Measurements from ENCODE around the gene PGM2.
A peak's percentile ranks its signal among the peaks of the same experiment; 100 is the strongest.

PGM2 gene

GRCh38 chr4:37904824-37905223, 78.3 kb downstream of the PGM2 start:
- Mint-ChIP-seq H3K27ac (no peak overlapping the region), H3K4me3 (no peak overlapping the region), H3K9me3 (no peaks in the 10 kb centered on the region), H3K4me1 (ENCODE audit: low read depth) (peaks cover 26% of the 10 kb centered on the region), H3K36me3 (ENCODE audit: low read depth) (peaks cover 13% of the 10 kb centered on the region), H3K27me3 (no peaks in the 10 kb centered on the region)
- intact Hi-C loops (cut with micrococcal nuclease), result no loop called here

DNA sequence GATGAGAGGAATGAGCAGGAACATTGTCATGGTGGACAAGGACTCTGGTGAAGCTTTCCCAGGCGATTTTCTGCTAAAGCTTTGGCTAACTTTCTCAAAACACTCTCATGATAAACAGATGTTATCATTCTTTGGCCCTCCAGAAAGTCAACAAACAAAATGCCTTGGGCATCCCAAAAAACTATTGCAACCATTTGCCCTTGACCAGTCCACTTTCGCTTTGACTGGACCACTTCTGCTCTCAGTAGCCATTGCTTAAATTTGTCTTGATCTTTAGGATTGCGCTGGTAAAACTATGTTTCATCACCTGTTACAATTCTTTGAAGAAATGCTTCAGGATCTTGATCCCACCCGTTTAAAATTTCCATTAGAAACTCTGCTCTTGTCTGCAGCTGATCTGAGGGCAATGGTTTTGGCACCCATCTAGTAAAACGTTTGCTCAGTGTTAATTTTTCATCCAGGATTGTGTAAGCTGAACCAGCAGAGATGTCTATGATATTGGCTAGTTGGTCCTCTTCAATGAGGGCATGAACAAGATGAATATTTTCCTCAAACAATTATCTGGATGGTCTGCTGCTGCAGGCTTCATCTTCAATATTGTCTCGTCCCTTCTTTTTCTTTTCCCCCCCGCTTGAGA, 79.2 kb downstream of the PGM2 start:
- H3K27me3 Mint-ChIP-seq, result no peaks in the 10 kb centered on the region
- H3K27ac Mint-ChIP-seq, result no peak overlapping the region
- H3K9me3 Mint-ChIP-seq, result no peaks in the 10 kb centered on the region
- intact Hi-C loops (cut with micrococcal nuclease), result no loop called here
- H3K36me3 Mint-ChIP-seq (ENCODE audit: low read depth), result peaks cover 9% of the 10 kb centered on the region
- H3K4me3 Mint-ChIP-seq, result no peak overlapping the region
- peaks cover 26% of the 10 kb centered on the region for H3K4me1 Mint-ChIP-seq (ENCODE audit: low read depth)

- Mint-ChIP-seq H3K4me1 (ENCODE audit: low read depth) (peaks cover 26% of the 10 kb centered on the region), H3K9me3 (no peaks in the 10 kb centered on the region), H3K27me3 (no peaks in the 10 kb centered on the region), H3K4me3 (no peak overlapping the region), H3K36me3 (ENCODE audit: low read depth) (no peaks in the 10 kb centered on the region), H3K27ac (peak overlapping the region; percentile 71)
- intact Hi-C loops (cut with micrococcal nuclease), result no loop called here
These were observed 82.2 kb downstream of the PGM2 start for GRCh38 chr4:37908488-37909331.

- Mint-ChIP-seq H3K4me3 (no peak overlapping the region), H3K27ac (no peak overlapping the region), H3K36me3 (ENCODE audit: low read depth) (no peaks in the 10 kb centered on the region), H3K27me3 (no peaks in the 10 kb centered on the region), H3K4me1 (ENCODE audit: low read depth) (peaks cover 26% of the 10 kb centered on the region), H3K9me3 (no peaks in the 10 kb centered on the region)
- intact Hi-C loops (cut with micrococcal nuclease), result no loop called here
These were observed 83.0 kb downstream of the PGM2 start for GRCh38 chr4:37909332-37910090.

GRCh38 chr4:37910091-37910486, 83.6 kb downstream of the PGM2 start:
- H3K36me3 Mint-ChIP-seq (ENCODE audit: low read depth), result no peaks in the 10 kb centered on the region
- H3K4me3 Mint-ChIP-seq, result no peak overlapping the region
- H3K9me3 Mint-ChIP-seq, result no peaks in the 10 kb centered on the region
- no peaks in the 10 kb centered on the region for H3K27me3 Mint-ChIP-seq
- intact Hi-C loops (cut with micrococcal nuclease), result no loop called here
- no peak overlapping the region for H3K27ac Mint-ChIP-seq
- H3K4me1 Mint-ChIP-seq (ENCODE audit: low read depth), result peaks cover 26% of the 10 kb centered on the region

Measured in dendritic cell treated with granulocyte-macrophage colony-stimulating factor and Interleukin-4, amounts not matched to agents 40 ng/mL and 50 ng/mL, for 4 days (primary cell).